Thyroid gland (tissue), 4 donors: ENCODE results near the gene SP100. TPM values are rescaled to one million over a fixed set of nuclear protein-coding genes. Genes with fewer than 3 reads are reported as not detected.

ENCODE experiments used
- DNase-seq, 2 donors: peaks; one replicate each; pipeline ENCODE4 v3.0.0-alpha.2; 2019
- H3K27ac ChIP-seq, 3 donors: fragments of 200-600 bp; sonication (generic); 1 replicate in 2 of 3; 2 replicates in 1 of 3; pipeline ENCODE4 v1.5.1; 2016 to 2019; ENCODE audit warnings: mild to moderate bottlenecking in 1 of 3, moderate library complexity in 1 of 3
- H3K27me3 ChIP-seq: fragments of 200-600 bp; sonication (generic); one replicate; pipeline ENCODE4 v1.5.1; 2019
- H3K36me3 ChIP-seq, 2 donors: fragments of 200-600 bp; sonication (generic); one replicate each; pipeline ENCODE4 v1.5.1; 2016 to 2019
- H3K4me1 ChIP-seq, 2 donors: fragments of 200-600 bp; sonication (generic); one replicate each; pipeline ENCODE4 v1.5.1; 2017 to 2019
- H3K4me3 ChIP-seq, 3 donors: fragments of 200-600 bp; sonication (generic); replicated peaks in 1 of 3; 1 replicate in 2 of 3; 2 replicates in 1 of 3; pipeline ENCODE4 v1.5.1; 2016; ENCODE audit warnings: mild to moderate bottlenecking in 1 of 3
- H3K9me3 ChIP-seq: fragments of 200-600 bp; sonication (generic); one replicate; pipeline ENCODE4 v1.5.1; 2017
- CTCF ChIP-seq, 6 experiments: fragments of 200-600 bp in 3 of 6; fragments of 450-650 bp in 3 of 6; sonication (generic) in 3 of 6; IDR thresholded peaks; one replicate each; pipeline ENCODE4 v1.5.1; 2016 to 2019; ENCODE audit warnings: antibody characterized with exemption in 6 of 6, mild to moderate bottlenecking in 2 of 6, inconsistent platforms in 1 of 6, moderate library complexity in 1 of 6
- POLR2A ChIP-seq, 2 donors: fragments of 450-650 bp; IDR thresholded peaks; one replicate each; pipeline ENCODE4 v1.6.1; 2017; ENCODE audit warnings: antibody characterized with exemption in 2 of 2, mild to moderate bottlenecking in 2 of 2, moderate library complexity in 1 of 2
- WGBS, 2 donors: methylation state at CpG; one replicate each; pipeline ENCODE4 v1.1.5; 2017; 5-methylcytosine and 5-hydroxymethylcytosine counted together
- intact Hi-C: fragments of 100-400 bp; cut with DNase I; formaldehyde crosslinking; loops from one replicate; pipeline ENCODE4 v1.15.1; 2023
- total RNA-seq, 4 donors: library from RNA; depleted of rRNA; stranded (reverse); fragments of >200 nt; gene quantifications; one replicate each; pipeline ENCODE4 v1.2.3, GENCODE V29; 2016

Gene SP100
- total RNA-seq, 4 donors from 2014 or later = 84.0 to 151 (median 98.0) TPM

- WGBS, 2 donors = 70 to 88% methylated on average over 4 of the region's 4 CpGs
Observed at GRCh38 chr2:230537531-230537976, 121.6 kb downstream of the SP100 start.

GRCh38 chr2:230540332-230540731, 124.3 kb downstream of the SP100 start:
- Histone ChIP-seq H3K36me3 (peaks cover 15 to 16% of the 10 kb centered on the region in 2 donors), H3K4me1 (no peaks in the 10 kb centered on the region), H3K27ac (no peak overlapping the region), H3K27me3 (no peaks in the 10 kb centered on the region), H3K4me3 (no peak overlapping the region), H3K9me3 (no peaks in the 10 kb centered on the region)
- intact Hi-C loops = no loop called here
- WGBS, 2 donors = 77 to 95% methylated on average over 1 of the region's 1 CpG
- TF ChIP-seq CTCF (IDR thresholded peaks at IDR 0.05) (no peak), POLR2A (IDR thresholded peaks at IDR 0.05) (no peak)
- no peak for DNase-seq

More at GRCh38 chr2:230537531-230537976, 121.6 kb downstream of the SP100 start:
- Histone ChIP-seq H3K27me3 (no peaks in the 10 kb centered on the region), H3K9me3 (no peaks in the 10 kb centered on the region), H3K27ac (no peak overlapping the region), H3K4me3 (no peak overlapping the region), H3K36me3 (peaks cover 11 to 15% of the 10 kb centered on the region in 2 donors), H3K4me1 (no peaks in the 10 kb centered on the region)
- intact Hi-C loops = no loop called here
- DNase-seq = no peak
- TF ChIP-seq POLR2A (IDR thresholded peaks at IDR 0.05) (no peak), CTCF (IDR thresholded peaks at IDR 0.05) (no peak)

GRCh38 chr2:230541934-230542380, 126.0 kb downstream of the SP100 start:
- Histone ChIP-seq H3K27me3 (no peaks in the 10 kb centered on the region), H3K4me1 (no peaks in the 10 kb centered on the region), H3K4me3 (no peak overlapping the region), H3K9me3 (no peaks in the 10 kb centered on the region), H3K36me3 (peaks cover 15 to 16% of the 10 kb centered on the region in 2 donors), H3K27ac (no peak overlapping the region)
- intact Hi-C loops = no loop called here
- DNase-seq = no peak
- 60 to 73% methylated on average over 3 of the region's 3 CpGs for WGBS, 2 donors
- no peak for TF ChIP-seq CTCF (IDR thresholded peaks at IDR 0.05)
- no peak for TF ChIP-seq POLR2A (IDR thresholded peaks at IDR 0.05)

GRCh38 chr2:230542751-230543150, 126.8 kb downstream of the SP100 start:
- no peak for DNase-seq
- TF ChIP-seq CTCF (IDR thresholded peaks at IDR 0.05) (no peak), POLR2A (IDR thresholded peaks at IDR 0.05) (no peak)
- no peaks in the 10 kb centered on the region for H3K9me3 ChIP-seq
- H3K36me3 ChIP-seq = peaks cover 15 to 16% of the 10 kb centered on the region in 2 donors
- H3K4me3 ChIP-seq = no peak overlapping the region
- H3K27me3 ChIP-seq = no peaks in the 10 kb centered on the region
- WGBS, 2 donors = 92 to 96% methylated on average over 2 of the region's 2 CpGs
- no peak overlapping the region for H3K27ac ChIP-seq
- intact Hi-C loops = no loop called here
- H3K4me1 ChIP-seq = no peaks in the 10 kb centered on the region

GRCh38 chr2:230552181-230552580, 136.2 kb downstream of the SP100 start:
- Histone ChIP-seq H3K4me3 (no peak overlapping the region), H3K27ac (no peak overlapping the region), H3K27me3 (no peaks in the 10 kb centered on the region), H3K9me3 (no peaks in the 10 kb centered on the region), H3K4me1 (no peaks in the 10 kb centered on the region), H3K36me3 (no peaks in the 10 kb centered on the region)
- 94 to 96% methylated on average over 2 of the region's 2 CpGs for WGBS, 2 donors
- DNase-seq = no peak
- TF ChIP-seq POLR2A (IDR thresholded peaks at IDR 0.05) = no peak
- no peak for TF ChIP-seq CTCF (IDR thresholded peaks at IDR 0.05)
- intact Hi-C loops = no loop called here
